ENCODE data around the gene SRSF8. TPM values are rescaled to one million over a fixed set of nuclear protein-coding genes. Genes with fewer than 3 reads are reported as not detected.

SRSF8 gene
- total and polyA plus RNA-seq, 9 of the 15 experiments (the other 6 are each of a cell fraction or from before 2014, with no cell fraction given) = 18.0 to 53.4 (median 27.9) TPM

GRCh38 chr11:95044010-95044409 lies 22.7 kb upstream of the SRSF8 start:
- Histone ChIP-seq H3K27me3 (ENCODE audit: control insufficient read depth in 2 of 2, insufficient read depth in 2 of 2, low read length in 2 of 2) (peaks cover 0 to 27% of the 10 kb centered on the region in 2 experiments; a peak in 4 of 5 replicates), H3K79me2 (ENCODE audit: control insufficient read depth, insufficient read depth, low read length) (no peaks in the 10 kb centered on the region), H3K36me3 (ENCODE audit: control insufficient read depth, insufficient read depth, low read length) (no peaks in the 10 kb centered on the region), H3K4me2 (ENCODE audit: insufficient read depth, low read length) (peak overlapping the region; percentile 17; the same call in 1 of the 2 replicates), H2AFZ (ENCODE audit: low read depth, low read length) (no peak overlapping the region), H3K9ac (ENCODE audit: insufficient read depth in 1 of 2, low read depth in 2 of 2, low read length in 2 of 2) (no peak overlapping the region), H3K27ac (ENCODE audit: extremely low read depth, low read depth, low read length) (no peak overlapping the region), H3K9me3 (replicated peaks; ENCODE audit: control insufficient read depth, insufficient read depth, low read depth, low read length) (no peaks in the 10 kb centered on the region), H4K20me1 (replicated peaks; ENCODE audit: control insufficient read depth, insufficient read depth, low read length) (no peaks in the 10 kb centered on the region), H3K9me1 (ENCODE audit: control insufficient read depth, insufficient read depth, low read length) (no peaks in the 10 kb centered on the region), H3K4me3 (no peak overlapping the region), H3K4me1 (replicated peaks in 1 of 2; ENCODE audit: control insufficient read depth in 2 of 2, insufficient read depth in 2 of 2, low read length in 2 of 2) (no peaks in the 10 kb centered on the region)
- no peak for DNase-seq (ENCODE audit: extremely low read depth in 1 of 4, low spot score in 3 of 4)
- ChIA-PET POLR2A (interaction anchor here (0.7 to 1.9 kb wide), 4 partner anchors 11 to 745 kb away, joined by 3 to 6 read pairs (median 4); partner anchors contain the start of genes FAM76B and SRSF8), CTCF (ENCODE audit: low intra/inter-chr PET ratio) (no interaction called here)
- no peak for FAIRE-seq
- in situ Hi-C loops (cut with MboI) (no loop called here), intact Hi-C loops (cut with micrococcal nuclease) (no loop called here)
- 11% methylated on average over 4 of the region's 4 CpGs for WGBS (ENCODE audit: insufficient coverage, low coverage, missing lambda C conversion rate)
- TF ChIP-seq NFXL1 (CRISPR knock-in tag; IDR thresholded peaks at IDR 0.05) = no peak
- TF ChIP-seq MAZ (CRISPR knock-in tag; conservative IDR thresholded peaks at IDR 0.05 in 1 of 2, IDR thresholded peaks at IDR 0.05 in 1 of 2) = no peak
- no peak for TF ChIP-seq ZSCAN32 (CRISPR knock-in tag; IDR thresholded peaks at IDR 0.05)
- TF ChIP-seq, protein P1, sequence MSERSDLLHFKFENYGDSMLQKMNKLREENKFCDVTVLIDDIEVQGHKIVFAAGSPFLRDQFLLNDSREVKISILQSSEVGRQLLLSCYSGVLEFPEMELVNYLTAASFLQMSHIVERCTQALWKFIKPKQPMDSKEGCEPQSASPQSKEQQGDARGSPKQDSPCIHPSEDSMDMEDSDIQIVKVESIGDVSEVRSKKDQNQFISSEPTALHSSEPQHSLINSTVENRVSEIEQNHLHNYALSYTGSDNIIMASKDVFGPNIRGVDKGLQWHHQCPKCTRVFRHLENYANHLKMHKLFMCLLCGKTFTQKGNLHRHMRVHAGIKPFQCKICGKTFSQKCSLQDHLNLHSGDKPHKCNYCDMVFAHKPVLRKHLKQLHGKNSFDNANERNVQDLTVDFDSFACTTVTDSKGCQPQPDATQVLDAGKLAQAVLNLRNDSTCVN (CRISPR knock-in tag; IDR thresholded peaks at IDR 0.05) = no peak
- TF ChIP-seq CHD2 (IDR thresholded peaks at IDR 0.05; ENCODE audit: low read depth, low read length) = no peak
- no peak for TF ChIP-seq RNF219 (CRISPR knock-in tag; IDR thresholded peaks at IDR 0.05)
- TF ChIP-seq PURB (CRISPR knock-in tag; IDR thresholded peaks at IDR 0.05; ENCODE audit: low read depth) = no peak
- TF ChIP-seq CBFA2T3 (IDR thresholded peaks at IDR 0.05) = no peak
- TF ChIP-seq E4F1 (CRISPR knock-in tag; IDR thresholded peaks at IDR 0.05; ENCODE audit: borderline replicate concordance) = no peak
- no peak for TF ChIP-seq CREB1 (IDR thresholded peaks at IDR 0.05)
- no peak for TF ChIP-seq CREB1 (CRISPR knock-in tag; IDR thresholded peaks at IDR 0.05)
- TF ChIP-seq, protein P2, sequence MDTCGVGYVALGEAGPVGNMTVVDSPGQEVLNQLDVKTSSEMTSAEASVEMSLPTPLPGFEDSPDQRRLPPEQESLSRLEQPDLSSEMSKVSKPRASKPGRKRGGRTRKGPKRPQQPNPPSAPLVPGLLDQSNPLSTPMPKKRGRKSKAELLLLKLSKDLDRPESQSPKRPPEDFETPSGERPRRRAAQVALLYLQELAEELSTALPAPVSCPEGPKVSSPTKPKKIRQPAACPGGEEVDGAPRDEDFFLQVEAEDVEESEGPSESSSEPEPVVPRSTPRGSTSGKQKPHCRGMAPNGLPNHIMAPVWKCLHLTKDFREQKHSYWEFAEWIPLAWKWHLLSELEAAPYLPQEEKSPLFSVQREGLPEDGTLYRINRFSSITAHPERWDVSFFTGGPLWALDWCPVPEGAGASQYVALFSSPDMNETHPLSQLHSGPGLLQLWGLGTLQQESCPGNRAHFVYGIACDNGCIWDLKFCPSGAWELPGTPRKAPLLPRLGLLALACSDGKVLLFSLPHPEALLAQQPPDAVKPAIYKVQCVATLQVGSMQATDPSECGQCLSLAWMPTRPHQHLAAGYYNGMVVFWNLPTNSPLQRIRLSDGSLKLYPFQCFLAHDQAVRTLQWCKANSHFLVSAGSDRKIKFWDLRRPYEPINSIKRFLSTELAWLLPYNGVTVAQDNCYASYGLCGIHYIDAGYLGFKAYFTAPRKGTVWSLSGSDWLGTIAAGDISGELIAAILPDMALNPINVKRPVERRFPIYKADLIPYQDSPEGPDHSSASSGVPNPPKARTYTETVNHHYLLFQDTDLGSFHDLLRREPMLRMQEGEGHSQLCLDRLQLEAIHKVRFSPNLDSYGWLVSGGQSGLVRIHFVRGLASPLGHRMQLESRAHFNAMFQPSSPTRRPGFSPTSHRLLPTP (IDR thresholded peaks at IDR 0.05; ENCODE audit: borderline replicate concordance, extremely low read depth, insufficient read length) = no peak
- no peak for TF ChIP-seq MCM3 (IDR thresholded peaks at IDR 0.05)
- TF ChIP-seq DIDO1 (tag; IDR thresholded peaks at IDR 0.05; ENCODE audit: low read depth) = no peak
- no TSS peak for BruUV-seq (replicated peaks)
- ATAC-seq = no peak
